ENCODE measurements around the gene TNPO2.

GRCh38 chr19:12667731-12668302 lies 55.9 kb downstream of the TNPO2 start:
- TF ChIP-seq CTCF (IDR thresholded peaks at IDR 0.05) (no peak), POLR2A (IDR thresholded peaks at IDR 0.05) (no peak)
